Measurements from ENCODE around the gene TBX1. TPM values are rescaled to one million over a fixed set of nuclear protein-coding genes. Genes with fewer than 3 reads are reported as not detected.

TBX1 gene
- total RNA-seq, 1 donor = not detected

DNA sequence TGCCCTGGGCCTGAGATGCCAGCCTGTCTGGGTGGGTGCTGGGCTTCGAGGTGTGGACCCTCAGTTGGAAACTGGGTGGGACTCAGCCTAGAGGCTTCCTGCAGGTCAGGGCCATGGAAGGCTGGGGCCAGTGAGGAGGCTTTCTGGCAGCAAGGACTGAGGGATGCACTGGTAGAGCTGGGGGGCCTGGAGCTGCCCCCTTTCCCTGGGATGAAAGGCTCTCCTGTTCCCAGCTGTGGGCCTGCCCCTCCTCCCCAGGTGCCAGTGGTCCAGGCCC lies 43.8 kb upstream of the TBX1 start:
- H3K4me2 ChIP-seq (ENCODE audit: insufficient read depth, low read length) = no peak overlapping the region
- H3K4me1 ChIP-seq (ENCODE audit: insufficient read depth, low read length) = peaks cover 4% of the 10 kb centered on the region
- H3K36me3 ChIP-seq (ENCODE audit: insufficient read depth, low read length) = no peaks in the 10 kb centered on the region
- no peak overlapping the region for H3K27ac ChIP-seq (ENCODE audit: low read depth, low read length)
- no peak overlapping the region for H2AFZ ChIP-seq (ENCODE audit: low read length)
- H3K4me3 ChIP-seq (ENCODE audit: insufficient read depth, low read length) = no peak overlapping the region
- no peaks in the 10 kb centered on the region for H3K79me2 ChIP-seq (ENCODE audit: insufficient read depth, low read length)
- H4K20me1 ChIP-seq (ENCODE audit: insufficient read depth, low read length) = peaks cover 9% of the 10 kb centered on the region
- TF ChIP-seq, protein P1, sequence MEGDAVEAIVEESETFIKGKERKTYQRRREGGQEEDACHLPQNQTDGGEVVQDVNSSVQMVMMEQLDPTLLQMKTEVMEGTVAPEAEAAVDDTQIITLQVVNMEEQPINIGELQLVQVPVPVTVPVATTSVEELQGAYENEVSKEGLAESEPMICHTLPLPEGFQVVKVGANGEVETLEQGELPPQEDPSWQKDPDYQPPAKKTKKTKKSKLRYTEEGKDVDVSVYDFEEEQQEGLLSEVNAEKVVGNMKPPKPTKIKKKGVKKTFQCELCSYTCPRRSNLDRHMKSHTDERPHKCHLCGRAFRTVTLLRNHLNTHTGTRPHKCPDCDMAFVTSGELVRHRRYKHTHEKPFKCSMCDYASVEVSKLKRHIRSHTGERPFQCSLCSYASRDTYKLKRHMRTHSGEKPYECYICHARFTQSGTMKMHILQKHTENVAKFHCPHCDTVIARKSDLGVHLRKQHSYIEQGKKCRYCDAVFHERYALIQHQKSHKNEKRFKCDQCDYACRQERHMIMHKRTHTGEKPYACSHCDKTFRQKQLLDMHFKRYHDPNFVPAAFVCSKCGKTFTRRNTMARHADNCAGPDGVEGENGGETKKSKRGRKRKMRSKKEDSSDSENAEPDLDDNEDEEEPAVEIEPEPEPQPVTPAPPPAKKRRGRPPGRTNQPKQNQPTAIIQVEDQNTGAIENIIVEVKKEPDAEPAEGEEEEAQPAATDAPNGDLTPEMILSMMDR (IDR thresholded peaks at IDR 0.05; ENCODE audit: extremely low read depth, low read depth, low read length) = no peak
- no peak for DNase-seq (ENCODE audit: insufficient read length, low spot score, missing footprints)
- H3K9me3 ChIP-seq (ENCODE audit: low read depth, low read length) = no peaks in the 10 kb centered on the region
- H3K27me3 ChIP-seq (ENCODE audit: insufficient read depth, low read length) = peaks cover 14% of the 10 kb centered on the region

- no peak overlapping the region for H3K4me2 ChIP-seq (ENCODE audit: insufficient read depth, low read length)
These were observed 43.4 kb upstream of the TBX1 start for GRCh38 chr22:19717181-19717580.

GRCh38 chr22:19717691-19718455 lies 42.7 kb upstream of the TBX1 start:
- H3K9me3 ChIP-seq (ENCODE audit: low read depth, low read length) = no peaks in the 10 kb centered on the region
- H4K20me1 ChIP-seq (ENCODE audit: insufficient read depth, low read length) = peaks cover 9% of the 10 kb centered on the region
- H3K4me1 ChIP-seq (ENCODE audit: insufficient read depth, low read length) = peaks cover 4% of the 10 kb centered on the region
- H3K4me2 ChIP-seq (ENCODE audit: insufficient read depth, low read length) = peak overlapping the region; percentile 85
- no peaks in the 10 kb centered on the region for H3K79me2 ChIP-seq (ENCODE audit: insufficient read depth, low read length)
- no peaks in the 10 kb centered on the region for H3K36me3 ChIP-seq (ENCODE audit: insufficient read depth, low read length)
- no peak overlapping the region for H3K27ac ChIP-seq (ENCODE audit: low read depth, low read length)
- TF ChIP-seq, protein P1 (IDR thresholded peaks at IDR 0.05; ENCODE audit: extremely low read depth, low read depth, low read length) = peak; percentile 65
- peak overlapping the region; percentile 82 for H2AFZ ChIP-seq (ENCODE audit: low read length)
- peaks cover 10% of the 10 kb centered on the region for H3K27me3 ChIP-seq (ENCODE audit: insufficient read depth, low read length)
- DNase-seq (ENCODE audit: insufficient read length, low spot score, missing footprints) = peak; percentile 100
- peak overlapping the region; percentile 76 for H3K4me3 ChIP-seq (ENCODE audit: insufficient read depth, low read length)

More at GRCh38 chr22:19717181-19717580, 43.4 kb upstream of the TBX1 start:
- Histone ChIP-seq H2AFZ (ENCODE audit: low read length) (no peak overlapping the region), H3K79me2 (ENCODE audit: insufficient read depth, low read length) (no peaks in the 10 kb centered on the region), H3K4me1 (ENCODE audit: insufficient read depth, low read length) (peaks cover 4% of the 10 kb centered on the region), H3K9me3 (ENCODE audit: low read depth, low read length) (no peaks in the 10 kb centered on the region), H3K36me3 (ENCODE audit: insufficient read depth, low read length) (no peaks in the 10 kb centered on the region), H3K27ac (ENCODE audit: low read depth, low read length) (no peak overlapping the region), H4K20me1 (ENCODE audit: insufficient read depth, low read length) (peaks cover 9% of the 10 kb centered on the region), H3K27me3 (ENCODE audit: insufficient read depth, low read length) (peaks cover 12% of the 10 kb centered on the region), H3K4me3 (ENCODE audit: insufficient read depth, low read length) (no peak overlapping the region)
- peak; percentile 91 for DNase-seq (ENCODE audit: insufficient read length, low spot score, missing footprints)
- TF ChIP-seq, protein P1 (IDR thresholded peaks at IDR 0.05; ENCODE audit: extremely low read depth, low read depth, low read length) = no peak

DNA sequence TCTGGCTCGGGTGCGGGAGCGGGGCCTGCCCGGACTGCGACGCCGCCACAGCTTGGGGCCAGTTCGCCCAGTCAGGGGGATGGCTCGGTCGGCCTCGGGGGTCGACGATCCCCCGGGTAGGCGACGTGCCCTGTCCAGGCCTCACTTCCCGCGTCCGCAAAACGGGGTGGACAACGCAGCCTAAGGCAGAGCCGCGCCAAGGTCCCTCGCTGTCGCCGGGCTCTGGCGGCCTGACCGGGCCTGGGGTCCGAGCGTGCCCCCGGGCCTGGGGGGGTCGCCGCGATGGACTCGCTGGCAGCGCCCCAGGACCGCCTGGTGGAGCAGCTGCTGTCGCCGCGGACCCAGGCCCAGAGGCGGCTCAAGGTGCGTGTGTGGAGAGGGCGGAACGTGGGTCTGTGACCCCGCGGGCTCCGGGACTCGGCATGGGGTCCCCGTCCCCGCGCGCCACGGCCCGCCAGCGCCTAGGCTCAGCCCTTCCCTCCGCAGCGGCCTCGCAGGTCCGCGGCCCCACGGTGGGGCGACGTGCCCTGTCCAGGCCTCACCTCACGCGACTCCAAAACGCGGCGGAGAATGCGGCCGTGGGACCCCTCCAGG lies 42.0 kb upstream of the TBX1 start:
- peaks cover 9% of the 10 kb centered on the region for H4K20me1 ChIP-seq (ENCODE audit: insufficient read depth, low read length)
- H3K79me2 ChIP-seq (ENCODE audit: insufficient read depth, low read length) = no peaks in the 10 kb centered on the region
- H3K4me1 ChIP-seq (ENCODE audit: insufficient read depth, low read length) = peaks cover 4% of the 10 kb centered on the region
- peak overlapping the region; percentile 85 for H3K4me2 ChIP-seq (ENCODE audit: insufficient read depth, low read length)
- TF ChIP-seq, protein P1 (IDR thresholded peaks at IDR 0.05; ENCODE audit: extremely low read depth, low read depth, low read length) = no peak
- H2AFZ ChIP-seq (ENCODE audit: low read length) = peak overlapping the region; percentile 62
- H3K4me3 ChIP-seq (ENCODE audit: insufficient read depth, low read length) = peak overlapping the region; percentile 76
- H3K27ac ChIP-seq (ENCODE audit: low read depth, low read length) = no peak overlapping the region
- no peaks in the 10 kb centered on the region for H3K9me3 ChIP-seq (ENCODE audit: low read depth, low read length)
- H3K27me3 ChIP-seq (ENCODE audit: insufficient read depth, low read length) = peaks cover 6% of the 10 kb centered on the region
- peak; percentile 94 for DNase-seq (ENCODE audit: insufficient read length, low spot score, missing footprints)
- no peaks in the 10 kb centered on the region for H3K36me3 ChIP-seq (ENCODE audit: insufficient read depth, low read length)
